ENCODE measurements around the gene DDO.

GRCh38 chr6:110363748-110364147 lies 51.6 kb downstream of the DDO start:
- no peak for TF ChIP-seq CTCF (IDR thresholded peaks at IDR 0.05; ENCODE audit: low read depth, low read length)
- TF ChIP-seq MYC (IDR thresholded peaks at IDR 0.05; ENCODE audit: low read depth, low read length) = no peak
- no peak for TF ChIP-seq MAX (IDR thresholded peaks at IDR 0.05; ENCODE audit: low read depth, low read length)

Data from NB4 (cell line).